IPS DF 4.7 (cell line): ENCODE measurements around the gene NAP1L1.

Experiments used
- DNase-seq: peaks from one replicate; pipeline ENCODE4 v3.0.0-alpha.2; 2013; ENCODE audit warnings: low spot score; ENCODE audit errors: extremely low read depth

NAP1L1 gene

GRCh38 chr12:76022506-76022905 is 62.0 kb downstream of the NAP1L1 start:
- no peak for DNase-seq

DNA sequence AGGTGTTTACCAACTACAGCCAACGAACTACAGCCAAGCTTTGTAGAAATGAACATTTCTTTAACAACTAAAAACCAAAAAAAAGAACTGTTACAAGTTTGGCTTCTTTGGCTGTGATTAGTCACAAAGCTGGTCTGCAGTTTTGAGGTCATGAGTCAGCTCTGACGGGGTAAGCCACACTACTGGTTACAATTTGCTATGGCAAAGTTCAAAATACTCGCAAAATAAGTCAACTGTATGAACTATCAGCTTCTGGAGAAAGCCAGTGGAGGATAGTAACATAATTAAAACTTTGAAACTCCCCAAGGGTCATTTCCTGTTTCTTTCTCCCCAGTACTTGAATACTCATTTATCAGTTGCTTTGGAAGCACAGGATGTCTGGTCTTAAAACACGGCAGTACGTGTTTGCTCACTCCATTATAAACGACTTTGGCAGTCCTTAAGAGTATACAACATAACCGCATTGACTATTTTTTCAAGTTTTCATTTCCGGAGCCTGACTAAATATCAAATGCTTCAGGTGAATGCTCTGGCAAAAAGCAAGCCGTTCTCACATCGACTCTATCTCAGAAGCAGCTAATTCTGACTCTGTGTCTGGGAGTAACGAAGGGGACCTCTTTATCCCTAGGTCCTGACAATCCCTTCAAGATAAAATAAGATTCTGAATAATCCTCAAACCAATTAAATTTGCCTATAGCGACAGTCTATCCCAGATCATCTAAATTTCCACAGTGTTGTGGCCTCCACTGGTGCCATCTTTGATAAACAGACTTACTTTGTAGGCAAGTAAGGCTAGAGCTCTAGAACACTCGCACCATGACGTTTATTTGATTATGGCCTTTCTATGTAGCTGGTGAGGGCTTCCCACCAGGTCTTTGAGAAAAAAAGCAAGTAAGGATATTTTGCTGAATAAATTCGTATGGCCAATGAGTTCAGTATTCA is 63.5 kb downstream of the NAP1L1 start:
- DNase-seq: no peak

DNA sequence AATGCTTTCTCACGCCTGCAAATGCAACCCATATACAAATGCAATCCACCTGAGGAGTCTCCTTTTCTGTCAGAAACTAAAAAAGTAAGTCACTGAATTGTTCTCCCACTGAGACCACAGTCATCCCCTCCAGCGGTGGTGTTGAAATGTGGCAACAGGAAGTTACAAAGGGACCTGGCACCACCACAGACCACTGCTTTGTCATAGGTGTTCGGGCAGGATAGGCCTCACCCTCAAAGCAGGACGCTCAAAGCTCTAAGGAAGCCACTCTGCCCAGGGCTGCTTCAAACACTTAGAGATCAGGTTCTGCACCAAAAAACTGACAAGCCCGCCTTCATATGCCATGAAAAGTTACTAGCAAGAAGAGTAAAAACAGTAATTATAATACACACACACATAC is 64.2 kb downstream of the NAP1L1 start:
- no peak for DNase-seq

GRCh38 chr12:76018672-76019071 is 65.8 kb downstream of the NAP1L1 start:
- DNase-seq: no peak

DNA sequence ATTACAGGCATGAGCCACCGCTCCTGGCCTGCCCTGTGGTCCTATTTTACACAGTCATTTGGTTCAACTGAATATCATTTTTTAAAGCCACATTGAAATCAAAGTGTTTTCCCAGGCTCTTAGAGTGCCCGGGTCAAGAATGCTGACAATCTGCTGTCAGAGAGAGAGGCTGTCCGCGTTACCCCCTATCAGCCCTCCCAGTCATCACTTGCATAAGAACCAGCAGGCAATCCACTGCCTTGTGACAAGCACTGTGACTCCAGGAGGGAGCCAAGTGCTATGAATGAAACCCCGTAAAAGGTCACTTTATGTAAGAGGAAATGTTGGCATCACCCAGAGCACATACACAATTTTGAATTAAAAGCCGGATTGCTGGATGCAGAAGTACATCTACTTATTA is 66.4 kb downstream of the NAP1L1 start:
- DNase-seq: no peak

DNA sequence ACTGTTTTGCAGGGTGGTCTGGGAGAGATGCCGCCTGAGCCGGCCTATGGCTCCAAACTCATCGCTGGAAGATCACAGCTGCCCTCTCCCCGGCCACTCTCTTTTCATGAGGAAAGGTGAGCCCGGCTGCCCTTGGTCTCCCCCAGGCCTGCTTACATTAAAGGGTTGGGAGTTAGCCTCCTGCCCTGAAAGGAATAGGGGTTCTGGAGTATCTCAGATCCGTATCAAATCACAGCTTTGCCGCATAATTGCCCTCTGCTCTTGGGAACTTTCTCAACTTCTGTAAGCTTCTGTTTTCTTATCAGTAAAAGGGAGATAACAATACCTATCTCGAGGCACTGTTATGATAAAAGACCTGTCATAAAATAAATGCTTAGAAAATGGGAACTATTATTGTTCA is 70.5 kb downstream of the NAP1L1 start:
- no peak for DNase-seq

- DNase-seq: no peak
Measured at GRCh38 chr12:76013603-76014002, 70.9 kb downstream of the NAP1L1 start.

DNA sequence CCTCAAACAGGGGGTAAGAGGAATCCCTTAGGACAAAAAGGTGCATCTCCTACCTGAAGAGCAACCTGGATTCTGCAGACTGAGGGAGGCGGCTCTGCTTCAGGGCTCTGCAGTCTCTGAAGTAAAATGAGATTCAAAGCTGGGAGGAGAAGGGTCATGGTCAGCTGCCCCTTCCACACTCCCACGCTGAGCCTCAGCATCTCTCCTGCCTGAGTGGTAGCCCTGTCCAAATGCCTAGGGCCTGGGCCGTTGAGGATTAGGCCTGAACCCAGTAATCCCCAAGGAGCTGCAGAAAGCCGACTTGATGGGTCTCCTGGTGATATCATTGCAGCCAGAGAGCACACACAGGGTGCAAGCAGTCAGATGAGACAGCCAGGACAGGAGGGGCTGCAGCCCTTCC is 71.8 kb downstream of the NAP1L1 start:
- DNase-seq: no peak

DNA sequence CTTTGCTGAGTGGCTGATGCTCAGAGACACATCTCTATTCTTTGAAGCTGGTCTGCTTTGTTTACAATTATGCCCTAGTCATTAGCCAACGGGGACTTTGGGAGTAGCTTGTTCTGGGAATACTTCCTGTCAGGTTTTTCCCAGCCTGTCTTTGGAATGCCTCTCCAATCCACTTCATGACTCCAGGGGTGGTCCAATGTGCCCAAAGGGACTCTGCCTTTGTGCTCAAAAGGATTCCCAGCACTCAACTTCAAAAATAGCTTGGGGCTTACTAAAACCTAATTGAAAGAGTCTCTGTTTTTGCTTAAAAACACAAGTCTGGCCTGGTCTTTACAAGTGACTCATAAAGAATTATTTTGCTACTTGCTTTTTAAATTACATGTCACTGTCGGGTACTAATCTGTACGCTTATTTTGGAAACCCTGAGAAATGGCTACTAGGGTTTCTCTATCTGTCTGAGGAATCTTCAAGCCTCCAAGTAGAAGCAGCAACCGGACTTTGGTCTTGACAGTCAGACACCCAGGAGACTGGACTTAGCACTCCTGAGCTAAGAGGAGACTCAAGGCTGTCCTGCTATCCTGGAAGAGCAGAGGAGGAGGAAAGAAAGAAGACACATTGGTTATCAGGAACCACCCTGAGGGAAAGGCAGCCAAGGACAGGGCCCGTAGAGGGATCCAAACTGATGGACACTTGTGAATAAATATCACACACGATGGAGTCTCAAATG is 73.6 kb downstream of the NAP1L1 start:
- no peak for DNase-seq

DNA sequence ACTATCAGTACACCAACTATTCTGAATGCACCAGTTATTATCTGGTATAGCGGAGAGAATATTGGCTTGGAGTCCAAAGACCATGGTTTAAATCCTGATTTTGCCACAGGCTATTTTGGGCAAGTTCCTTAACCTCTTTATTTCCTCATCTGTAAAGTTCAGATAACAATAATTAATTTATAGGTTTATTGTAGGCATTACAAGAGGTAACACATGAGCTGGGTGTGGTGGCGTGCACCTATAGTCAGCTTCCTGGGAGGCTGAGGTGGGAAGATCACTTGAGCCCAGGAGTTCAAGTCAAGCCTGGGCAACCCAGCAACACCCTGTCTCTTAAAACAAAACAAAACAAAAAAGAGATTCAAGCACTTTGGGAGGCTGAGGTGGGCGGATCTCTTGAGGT is 76.1 kb downstream of the NAP1L1 start:
- no peak for DNase-seq

GRCh38 chr12:76007640-76008039 is 76.8 kb downstream of the NAP1L1 start:
- DNase-seq: no peak

DNA sequence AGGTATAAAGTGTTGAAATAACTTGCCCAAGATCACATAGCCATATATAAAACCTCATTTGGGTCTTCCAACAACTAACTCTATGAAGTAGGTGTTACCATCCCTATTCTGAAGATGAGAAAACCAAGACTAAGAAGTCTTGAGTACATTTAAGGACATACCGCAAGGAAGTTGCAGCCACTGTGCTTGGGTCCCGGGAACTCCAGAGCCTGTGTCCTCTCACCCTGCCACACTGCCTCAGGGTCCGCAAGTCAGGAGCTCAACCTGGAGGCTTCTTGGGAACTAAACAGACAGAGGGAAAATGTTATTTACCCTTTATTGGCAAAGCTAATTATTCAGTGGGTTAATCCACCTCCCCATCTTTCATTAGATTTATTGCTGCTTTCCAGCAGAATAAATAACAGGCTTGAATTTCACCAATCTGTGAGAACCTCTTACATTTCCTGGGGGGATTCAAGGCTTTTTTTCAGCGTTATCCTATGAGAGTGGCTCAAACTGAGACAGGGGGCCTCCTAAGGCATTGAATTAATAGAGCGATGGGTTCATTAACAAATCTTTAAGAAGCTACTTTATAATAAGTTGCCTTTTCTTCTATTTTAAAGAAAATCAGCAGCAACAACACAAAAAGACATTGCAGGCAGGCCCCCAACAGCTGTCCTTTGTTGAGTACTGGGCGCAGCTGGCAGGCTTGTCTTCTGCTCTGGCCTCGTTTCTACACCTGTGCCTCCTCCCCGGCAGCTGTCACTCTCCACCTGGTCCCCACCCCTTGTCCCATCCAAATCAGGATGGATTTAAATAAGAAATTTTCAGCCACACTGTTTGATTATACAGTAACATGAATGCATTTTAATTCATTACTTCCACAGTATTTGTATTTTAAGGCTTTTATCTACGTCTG is 78.2 kb downstream of the NAP1L1 start:
- no peak for DNase-seq

DNA sequence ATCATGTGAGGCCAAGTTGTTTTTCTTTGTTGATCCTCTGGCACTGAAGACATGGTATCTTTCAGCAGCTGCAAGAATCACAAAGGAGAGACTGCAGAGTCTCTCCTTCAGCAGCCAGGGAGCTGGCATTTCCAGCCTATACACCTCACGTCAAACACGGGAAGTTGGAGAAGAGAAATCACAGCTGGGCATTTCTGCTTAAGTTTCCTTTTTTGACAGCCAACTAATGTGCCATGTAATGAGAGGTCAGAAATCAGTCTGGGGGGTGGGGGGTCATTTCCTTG is 81.2 kb downstream of the NAP1L1 start:
- no peak for DNase-seq

DNA sequence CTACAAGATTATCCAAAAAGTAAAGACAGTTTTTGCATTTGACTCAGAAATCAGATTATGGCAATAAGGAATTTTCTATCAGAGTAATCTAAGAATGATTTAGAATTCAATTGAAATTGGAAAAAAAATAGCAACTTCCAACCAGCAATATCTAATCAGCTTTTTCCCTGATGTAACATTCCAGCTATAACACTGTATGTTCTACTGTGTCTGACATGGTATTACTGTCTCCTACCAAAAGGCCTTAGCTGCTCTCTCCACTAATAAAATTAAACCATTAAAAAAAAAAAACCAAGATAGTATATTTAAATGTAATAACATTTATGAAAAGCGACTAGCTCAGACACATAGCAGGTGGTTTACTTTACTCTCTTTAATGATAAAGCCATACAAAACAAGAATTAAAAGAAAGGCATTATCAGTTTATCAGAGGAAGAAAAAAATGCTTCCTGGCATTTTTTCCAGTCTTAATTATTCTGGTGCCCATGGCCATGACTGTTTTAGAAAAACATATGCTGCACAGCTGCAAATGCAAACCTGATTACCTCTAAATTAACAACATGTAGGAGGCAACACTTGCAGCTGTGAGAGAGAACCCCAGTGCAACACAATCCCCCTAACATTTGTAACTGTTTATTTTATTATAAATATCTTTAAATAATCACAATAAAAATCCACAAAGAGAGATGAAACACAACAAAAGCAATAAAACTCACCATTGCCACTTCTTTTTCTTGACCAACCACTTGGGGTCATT is 81.7 kb downstream of the NAP1L1 start:
- no peak for DNase-seq

DNA sequence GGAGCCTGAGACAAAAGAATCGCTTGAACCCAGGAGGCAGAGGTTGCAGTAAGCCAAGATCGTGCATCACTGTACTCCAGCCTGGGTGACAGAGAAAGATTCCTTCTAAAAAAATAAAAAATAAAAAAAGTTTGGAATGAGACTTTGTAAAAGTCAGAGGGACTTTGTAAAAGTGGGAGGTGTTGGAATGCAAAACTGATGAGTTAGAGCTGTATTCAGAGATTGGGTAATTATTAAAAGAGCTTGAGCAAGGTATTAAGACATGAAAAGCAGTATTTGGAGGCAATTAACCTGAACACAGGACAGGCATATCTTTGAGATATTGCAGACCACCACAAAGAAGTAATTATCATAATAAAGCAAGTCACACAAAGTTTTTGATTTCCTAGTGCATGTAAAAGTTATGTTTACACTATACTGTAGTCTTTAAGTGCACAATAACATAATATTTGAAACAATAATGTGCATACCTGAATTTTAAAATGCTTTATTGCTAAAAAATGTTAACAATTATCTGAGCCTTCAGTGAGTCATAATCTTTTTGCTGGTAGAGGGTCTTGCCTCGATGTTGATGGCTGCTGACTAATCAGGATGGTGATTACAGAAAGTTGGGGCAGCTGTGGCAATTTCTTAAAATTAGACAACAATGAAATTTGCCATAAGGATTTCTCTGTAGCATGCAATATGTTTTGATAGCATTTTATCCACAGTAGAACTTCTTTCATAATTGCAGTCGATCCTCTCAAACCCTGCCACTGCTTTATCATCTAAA is 86.0 kb downstream of the NAP1L1 start:
- no peak for DNase-seq

DNA sequence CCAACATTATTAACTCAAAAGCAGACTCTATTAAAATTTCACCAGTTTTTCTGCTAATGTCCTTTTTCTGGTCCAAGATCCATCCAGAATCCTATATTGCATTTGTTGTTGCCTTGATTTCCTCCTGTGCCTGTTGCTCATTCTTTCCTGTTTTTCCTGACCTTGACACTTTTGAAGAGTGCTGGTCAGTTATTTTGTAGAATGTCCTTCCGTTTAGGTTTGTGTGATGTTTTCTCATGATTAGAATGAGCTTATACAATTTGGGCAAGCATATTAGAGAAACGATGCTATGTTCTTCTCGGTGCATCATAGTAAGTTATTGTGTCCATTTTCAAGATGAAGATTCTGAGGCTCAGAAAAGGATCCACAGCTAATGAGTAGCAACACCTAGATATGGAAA is 86.8 kb downstream of the NAP1L1 start:
- DNase-seq: no peak

- DNase-seq: no peak
Measured at GRCh38 chr12:75996861-75997447, 87.5 kb downstream of the NAP1L1 start.

- no peak for DNase-seq
Measured at GRCh38 chr12:75995691-75996090, 88.8 kb downstream of the NAP1L1 start.

GRCh38 chr12:75994069-75994740 is 90.3 kb downstream of the NAP1L1 start:
- no peak for DNase-seq
